Measurements from ENCODE around the gene DEPP1.

The DEPP1 gene

DNA sequence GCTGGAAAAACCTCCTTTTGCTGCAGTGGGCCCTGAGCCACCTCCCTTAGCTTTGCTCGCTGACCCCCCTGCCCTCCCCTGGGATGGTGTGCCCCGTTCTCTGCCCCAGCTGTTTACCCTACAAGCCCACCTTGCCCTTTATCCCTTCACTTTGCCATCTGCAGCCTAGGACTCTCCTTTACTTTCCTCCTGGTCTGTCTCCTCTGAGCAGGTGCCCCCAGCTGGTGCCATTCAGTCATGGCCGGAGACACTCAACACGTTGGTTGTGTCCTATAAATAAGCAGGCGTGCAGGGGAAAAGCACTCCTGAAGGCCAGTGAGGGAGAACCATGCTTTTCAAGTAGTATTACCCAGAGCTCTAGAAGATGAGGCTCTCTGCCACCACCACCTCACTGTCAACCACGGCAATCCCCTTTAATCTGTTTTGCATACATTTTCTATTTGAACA is 12.9 kb downstream of the DEPP1 start:
- DNase-seq = no peak

DNA sequence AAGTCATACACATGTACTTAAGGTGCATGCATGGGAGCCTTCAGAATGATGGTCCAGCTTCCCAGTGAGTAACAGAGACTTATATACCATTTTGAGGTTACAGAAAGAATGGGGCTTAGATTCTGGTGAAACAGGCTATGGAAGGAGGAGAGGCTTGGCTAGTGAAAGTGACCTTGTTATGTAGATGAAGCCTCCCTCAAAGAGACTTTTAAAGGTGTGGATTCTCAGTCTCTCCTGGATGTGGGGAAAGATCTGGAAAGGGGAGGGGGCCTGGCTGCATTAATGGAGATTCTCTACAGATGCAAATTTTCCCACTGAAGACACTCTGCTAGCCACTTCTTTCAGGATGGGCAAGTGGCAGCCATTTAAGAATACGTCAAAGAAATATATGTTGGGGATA is 13.5 kb downstream of the DEPP1 start:
- no peak for DNase-seq

DNA sequence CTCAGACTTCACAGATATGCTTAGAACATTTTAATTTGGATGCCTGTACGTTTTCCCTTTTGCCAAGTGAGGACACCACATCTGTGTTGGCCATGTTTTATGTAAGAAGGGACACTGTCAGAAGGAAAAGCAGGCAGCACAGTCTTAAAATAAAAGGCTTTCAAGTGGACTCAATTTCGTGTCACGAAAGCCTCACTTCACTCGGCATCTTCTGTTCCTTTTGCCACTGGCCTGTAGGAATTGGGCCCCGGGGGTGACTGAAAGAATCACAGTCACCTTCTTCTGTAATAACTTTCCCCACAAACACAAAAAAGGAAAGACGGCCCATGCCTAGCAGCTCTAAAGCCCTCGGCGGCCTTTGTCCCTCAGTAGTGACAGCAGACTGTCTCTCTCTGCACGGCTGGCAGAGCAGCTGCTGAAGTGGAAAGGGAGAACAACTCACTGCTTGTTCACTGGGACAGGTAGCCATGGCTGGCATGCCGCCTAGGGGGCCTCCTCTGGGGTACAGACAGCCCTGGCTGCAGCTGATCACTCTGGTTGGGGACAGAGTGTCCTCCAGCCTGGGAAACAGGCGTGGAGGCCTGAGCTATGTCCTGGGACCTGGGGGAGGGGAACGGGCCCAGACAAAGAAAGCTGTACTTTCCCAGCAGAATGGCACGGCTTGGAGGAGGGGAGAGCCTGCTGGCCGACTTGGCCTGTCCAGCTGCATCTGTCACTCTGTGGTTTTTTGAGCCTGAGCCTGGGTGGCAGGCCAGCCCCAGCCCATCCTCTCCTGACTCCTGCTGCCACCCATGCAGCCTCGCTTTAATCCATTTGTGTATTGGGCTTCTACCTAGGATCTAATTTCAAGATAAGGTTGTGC is 14.6 kb downstream of the DEPP1 start:
- DNase-seq = no peak

DNA sequence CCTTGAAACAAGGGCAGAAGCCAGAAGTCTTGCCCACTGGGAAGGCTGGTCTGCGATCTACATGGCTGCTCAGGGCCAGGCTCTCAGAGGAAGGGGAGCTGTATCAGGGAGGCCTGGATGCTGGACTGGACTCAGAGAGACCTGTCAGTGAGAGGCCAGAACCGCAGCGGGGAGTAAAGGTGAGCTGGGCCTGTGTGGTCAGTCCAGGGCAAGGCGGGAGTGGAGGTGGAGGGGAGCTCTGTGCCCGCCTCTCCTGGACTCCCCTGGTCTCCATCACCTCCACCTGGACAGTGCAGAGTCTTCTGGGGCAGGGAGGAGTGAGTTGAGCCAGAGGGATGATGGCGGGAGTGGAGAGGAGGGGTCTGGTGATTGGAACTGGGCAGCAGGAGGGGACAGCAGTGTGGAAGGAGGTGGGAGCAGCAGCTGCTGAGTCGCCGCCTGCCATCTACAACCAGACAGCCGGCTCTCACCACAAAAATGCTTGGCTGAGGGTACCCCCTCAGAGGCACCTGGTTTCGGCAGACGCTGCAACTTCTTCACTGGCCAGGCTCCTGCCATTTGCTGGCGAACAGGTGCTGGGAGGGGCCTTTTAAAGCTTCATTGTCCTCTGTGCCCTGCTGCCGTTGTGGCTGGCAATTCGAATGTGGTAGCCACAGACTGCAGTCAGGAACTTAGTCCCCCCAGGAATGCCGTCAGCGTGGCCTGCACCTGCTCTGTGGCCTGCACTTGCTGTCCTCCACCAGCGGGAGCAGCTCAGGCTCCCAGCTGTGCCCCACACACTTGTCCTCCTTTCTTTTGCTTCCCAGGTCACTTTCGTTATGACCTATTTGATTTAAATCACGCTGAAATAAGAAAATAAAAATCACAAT is 15.5 kb downstream of the DEPP1 start:
- DNase-seq = no peak

DNA sequence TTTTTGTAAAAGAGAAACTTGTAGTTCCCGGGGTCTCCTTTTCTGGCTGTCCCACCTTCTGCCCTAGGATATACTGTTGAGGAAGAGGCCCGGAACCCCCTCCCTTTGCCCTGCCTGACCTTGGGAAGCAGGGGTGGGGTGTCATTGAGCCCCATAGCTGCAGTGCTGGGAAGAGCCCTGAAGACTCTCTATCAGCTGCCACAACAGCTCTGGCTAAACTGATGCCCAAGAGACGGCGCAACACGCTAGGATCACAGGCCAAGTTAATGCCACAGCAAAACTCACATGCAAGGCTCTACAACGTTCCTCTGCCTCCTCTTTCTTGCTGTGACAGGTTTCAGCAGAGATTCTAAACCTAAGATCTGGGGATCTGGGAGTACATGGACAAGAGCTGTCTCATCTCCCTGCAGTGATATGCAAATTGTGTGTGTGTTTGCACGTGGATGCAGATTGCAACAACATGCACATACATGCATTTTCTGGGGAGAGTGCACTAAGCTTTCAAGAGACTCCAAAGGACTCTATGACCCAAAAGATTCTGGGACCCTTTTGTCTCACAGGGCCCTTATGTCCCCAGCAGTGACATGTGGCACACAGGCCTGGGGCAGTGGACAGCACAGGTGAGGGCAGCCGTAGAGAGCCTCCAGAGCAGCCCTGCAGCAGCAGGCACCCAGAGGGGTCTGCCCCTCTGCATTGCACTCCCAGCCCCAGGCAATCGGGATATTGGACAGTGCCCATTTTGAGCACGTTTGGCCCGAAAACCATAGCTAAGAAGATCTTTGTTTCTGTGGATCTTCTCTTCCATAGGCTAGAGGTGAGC is 16.5 kb downstream of the DEPP1 start:
- no peak for DNase-seq

DNA sequence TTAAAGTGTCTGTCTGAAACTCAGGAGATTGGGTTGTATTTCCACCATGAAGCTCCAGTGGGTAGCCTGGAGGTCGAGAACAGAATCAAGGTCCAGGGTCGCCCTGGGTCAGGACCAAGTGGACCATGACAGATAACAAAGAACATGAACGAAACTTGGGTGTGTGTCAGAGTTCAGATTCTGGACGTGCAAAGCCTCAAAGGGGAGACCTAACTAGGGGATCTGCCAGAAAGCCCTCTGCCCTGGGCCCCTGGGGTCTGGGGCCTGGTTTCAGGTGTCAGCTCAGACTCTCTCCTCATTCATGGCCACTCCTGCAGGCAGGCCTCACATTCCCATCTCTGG is 17.4 kb downstream of the DEPP1 start:
- DNase-seq = no peak

DNA sequence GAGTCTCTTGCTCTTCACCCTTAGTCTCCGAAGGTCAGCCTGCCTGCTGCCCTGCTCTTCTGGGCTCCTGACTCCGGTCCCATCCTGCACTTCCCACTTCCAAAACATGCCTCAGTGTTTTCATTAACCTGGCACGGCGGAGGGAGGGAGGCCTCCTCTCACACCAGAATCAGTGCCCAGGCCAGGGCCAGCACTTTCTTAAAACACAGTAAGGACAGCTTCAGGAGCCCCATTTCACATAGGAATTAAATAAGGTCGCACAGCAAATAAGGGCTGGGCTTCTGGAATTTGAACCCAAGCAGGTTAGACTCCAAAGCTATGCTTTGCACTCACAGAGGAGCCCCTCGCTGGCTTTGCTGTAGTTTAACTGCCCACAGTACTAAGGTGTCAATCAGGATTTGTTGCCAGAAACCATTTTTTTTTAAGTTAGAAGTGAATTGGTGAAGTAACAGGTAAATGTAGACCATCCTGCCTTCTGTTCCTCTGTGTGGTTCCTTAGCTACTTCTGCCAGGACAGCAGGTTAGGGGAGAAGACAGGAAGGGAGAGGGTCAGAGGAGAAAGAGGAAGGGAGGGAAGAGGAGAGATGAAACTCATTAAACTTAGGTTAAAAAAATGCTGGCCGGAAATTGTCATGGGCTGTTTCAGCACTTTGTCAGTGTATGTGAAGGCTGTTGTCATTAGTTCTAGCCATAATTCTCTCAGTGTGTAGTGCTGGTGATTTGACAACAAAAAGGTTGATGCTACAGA is 18.0 kb downstream of the DEPP1 start:
- DNase-seq = no peak

DNA sequence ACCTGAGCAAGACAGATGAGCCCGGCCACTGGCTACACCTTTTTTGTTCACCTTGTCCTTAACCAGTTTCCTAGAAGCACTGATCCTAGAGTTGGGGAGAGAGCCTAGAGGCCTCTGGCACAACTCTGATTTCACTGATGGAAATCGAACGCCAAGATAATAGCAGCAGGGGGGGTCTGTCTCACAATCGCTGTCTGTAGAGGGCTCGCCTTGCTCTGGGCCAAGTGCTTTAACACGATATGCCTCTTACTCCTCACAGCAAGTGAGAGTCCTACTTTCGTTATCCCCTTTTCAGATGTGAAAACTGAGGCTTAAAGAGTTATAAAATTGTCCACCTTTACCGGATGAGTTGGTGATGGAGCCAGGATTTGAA is 18.5 kb downstream of the DEPP1 start:
- no peak for DNase-seq

DNA sequence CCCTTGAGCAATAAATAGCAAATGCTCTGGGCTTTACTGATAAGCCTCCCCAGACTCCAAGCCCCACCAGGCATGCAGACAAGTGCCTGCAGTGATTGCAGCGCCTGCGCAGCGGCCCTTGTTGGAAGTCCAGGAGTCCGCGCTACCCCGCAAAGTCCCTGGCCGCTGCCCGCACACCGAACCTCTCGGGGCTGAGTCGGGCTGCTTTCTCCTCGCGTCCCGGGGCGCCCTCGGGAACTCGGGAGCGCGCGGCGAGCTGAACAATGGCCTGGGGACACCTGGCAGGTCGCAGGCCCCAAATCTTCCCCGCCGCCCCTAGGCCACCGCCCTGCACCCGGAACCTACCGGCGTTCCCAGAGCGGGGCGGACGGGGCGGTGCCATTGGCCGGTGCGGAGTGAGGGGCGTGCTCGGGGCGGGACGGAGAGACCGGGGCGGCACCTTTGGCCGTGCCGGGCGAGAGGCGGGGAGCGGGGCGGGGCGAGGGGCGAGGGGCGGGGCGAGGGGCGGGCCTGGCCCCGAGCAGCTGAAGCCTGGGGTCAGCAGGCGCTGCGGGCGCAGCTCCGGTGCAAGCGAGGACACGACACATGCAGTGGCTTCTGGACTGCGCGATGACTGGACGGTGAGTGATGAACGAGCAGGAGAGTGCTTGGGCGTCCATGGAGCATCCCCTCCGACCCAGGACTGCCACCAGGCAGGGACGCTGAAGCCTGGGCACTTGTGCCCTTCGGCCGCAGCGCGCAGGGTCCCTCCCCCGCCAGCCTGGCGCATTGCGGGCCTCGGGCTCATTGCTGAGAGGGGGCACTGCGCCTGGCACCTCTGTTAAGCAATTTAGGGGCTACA is 19.1 kb downstream of the DEPP1 start, which contains the start of gene RASSF4:
RASSF4 (plus strand) TSS at position 556 of the 841 bp plus-strand sequence. CDS start 10,401 bp downstream, outside the sequence.
- DNase-seq = peak; percentile 92

DNA sequence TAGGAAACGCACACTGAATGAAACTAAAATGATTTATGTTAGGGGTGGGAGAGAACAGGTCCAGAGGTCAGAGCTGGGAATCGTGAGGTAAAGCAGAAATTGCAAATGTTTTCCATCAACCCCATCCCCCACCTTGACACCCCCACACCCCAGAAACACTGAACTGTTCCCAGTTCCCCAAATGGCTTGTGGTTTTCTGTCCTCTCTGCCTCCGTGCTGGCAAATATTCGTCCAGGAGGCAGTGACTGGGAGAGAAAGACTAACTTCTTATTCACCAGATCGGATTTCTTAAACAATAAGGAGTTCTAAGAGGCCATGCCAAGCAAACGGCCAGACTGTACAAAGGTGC is 19.7 kb downstream of the DEPP1 start:
- no peak for DNase-seq

DNA sequence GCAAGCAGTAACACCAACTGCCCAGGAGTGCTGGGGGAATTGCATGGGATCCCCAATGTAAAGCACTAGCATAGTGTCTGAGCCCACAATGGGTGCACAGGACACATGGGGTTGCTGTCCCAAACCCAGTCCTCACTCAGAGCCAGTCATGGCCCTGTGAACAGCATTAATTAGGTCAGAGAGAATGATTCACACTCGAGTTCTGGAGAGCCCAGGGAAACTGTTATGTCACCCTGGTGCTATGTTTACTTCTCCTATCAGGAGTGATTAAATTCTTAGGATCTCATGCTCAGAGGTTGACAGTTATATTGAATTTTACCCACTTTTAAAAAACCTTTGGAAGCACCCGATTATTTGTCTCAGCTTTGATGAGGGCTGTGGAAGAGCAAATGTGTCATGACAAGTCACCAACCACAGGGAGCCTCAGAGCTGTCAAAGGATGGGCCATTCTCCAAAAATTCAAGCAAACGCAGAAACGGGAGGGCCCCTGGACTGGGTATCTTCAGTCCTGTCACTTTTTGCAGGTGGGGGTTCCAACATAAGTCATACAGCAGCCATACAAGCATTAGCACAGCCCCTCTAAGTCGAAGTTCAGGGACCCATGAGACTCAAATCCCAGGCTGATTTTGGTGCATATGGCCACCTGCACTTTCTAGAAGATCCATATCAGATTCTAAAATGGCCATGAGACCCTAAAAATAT is 20.3 kb downstream of the DEPP1 start:
- DNase-seq = no peak

DNA sequence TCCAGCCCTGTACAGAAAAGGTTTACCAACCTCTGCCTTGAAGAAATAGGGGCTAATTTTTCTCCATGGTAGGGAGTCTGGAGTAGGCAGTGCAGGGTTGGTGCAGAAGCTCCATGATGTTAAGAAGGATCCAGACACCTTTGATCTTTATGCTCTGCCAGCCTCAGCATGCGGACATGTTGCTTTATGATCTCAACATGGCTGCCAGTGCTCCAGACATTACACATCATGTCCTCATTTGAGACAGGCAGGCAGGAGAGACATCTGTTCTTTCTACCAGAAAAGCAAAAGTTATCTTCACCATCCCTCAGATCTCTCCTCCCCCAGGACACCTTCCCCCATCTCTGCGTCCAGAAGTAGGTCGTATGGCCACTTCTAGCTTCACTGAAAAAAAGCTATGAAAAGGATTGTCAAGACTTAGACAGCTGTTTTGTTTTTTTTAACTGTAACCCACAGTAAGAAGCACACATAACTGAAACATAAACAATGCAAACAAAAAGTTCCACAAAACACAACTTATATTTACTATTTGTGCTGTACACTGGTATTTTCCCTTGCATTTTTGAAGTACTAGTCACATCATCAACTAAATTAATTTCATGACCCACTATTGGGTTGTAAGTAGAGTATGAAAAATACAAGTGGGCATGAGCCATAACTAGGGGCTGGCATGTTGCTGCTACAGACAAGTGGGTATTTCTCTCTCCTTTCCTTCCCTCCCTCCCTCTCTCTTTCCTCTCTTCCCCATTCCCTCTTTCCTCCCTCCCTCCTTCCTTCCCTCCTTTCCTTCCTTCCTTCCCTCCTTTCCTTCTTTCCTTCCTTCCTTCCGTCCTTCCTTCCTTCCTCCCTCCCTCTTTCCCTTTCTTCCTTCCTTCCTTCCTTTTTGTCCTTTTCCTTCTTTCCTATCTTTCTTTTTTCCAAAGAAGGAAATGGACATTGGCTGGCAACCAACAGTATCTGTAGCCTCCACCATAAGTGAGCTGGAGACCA is 21.6 kb downstream of the DEPP1 start:
- DNase-seq = no peak

DNA sequence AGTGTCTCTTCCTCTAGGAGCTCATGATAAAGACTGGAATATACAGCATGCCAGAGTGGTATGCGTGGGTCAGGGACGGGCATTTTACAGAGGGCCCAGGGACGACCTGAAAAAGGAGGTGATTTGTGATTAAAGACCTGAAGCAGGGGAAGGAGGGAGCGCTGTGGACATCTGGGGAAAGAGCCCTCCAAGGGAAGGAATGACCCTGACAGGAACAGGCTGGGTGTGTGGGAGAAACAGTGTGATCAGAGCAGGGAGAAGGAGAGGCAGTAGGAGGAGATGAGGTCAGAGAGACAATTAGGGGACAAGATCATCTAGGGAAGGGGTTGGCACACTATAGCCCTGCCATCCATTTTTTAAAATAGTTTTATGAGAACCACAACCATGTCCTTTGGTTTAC is 22.4 kb downstream of the DEPP1 start:
- DNase-seq = no peak

DNA sequence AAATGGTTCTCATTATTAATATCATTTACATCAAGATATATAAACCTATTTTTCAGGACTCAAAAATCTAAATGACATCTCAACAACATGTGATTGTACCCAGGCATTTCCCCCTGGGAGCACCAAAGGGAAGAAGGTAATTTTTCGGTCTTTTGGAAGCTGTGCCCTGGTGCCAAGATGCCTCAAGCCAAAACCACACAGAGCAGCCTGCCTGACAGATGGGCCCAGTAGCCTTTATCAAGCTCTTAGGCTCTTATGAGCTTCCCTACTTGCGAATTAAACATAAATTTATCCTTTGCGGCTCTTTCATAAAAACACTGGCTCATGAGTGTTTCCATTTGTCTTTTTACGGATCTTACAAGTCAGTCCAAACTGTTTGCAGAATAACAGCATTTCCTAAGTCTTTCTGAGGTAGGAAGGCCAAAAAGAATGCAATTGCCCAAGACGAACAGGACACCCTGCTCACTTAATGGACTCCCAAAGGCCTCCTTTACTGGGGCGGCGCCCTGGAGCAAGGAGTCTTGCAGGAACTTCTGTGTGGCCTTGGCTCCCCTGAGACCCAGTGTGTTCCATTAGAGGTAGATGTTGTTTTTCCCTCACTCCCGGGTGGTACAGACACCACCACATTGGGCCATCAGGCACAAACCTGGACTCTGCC is 23.1 kb downstream of the DEPP1 start:
- DNase-seq = no peak

DNA sequence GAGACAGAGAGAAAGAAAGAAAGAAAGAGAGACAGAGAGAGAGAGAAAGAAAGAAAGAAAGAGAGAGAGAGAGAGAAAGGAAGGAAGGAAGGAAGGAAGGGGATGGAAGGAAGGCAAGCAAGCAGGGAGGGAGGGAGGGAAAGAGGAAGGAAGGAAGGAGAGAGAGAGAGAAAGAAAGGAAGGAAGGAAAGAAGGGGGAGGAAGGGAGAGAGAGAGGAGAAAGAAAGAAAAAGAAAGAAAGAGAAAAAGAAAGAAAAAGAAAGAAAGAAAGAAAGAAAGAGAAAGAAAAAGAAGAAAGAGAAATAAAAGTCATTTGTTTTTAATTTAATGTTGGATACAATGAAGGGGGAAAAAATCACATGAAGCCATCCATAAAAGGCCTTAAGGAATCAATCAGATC is 23.6 kb downstream of the DEPP1 start:
- DNase-seq = no peak

DNA sequence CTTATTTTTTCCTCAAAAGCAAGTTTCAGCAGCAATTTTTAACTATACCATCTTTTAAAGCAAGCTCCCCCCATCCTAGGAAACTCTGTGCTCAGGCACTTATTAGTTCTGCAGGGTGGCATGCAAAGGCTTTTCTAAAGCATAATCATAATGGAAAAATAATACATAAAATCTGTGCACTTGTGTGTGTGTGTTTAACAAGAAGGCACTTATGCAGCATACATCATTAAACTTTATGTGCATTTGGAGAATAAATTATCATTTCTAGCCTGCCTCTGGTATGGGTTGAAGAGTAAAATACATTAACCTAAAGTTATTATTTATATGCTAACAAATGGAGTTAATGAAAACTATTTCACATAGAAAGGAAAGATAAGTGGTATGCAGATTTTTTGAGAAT is 24.6 kb downstream of the DEPP1 start:
- no peak for DNase-seq

DNA sequence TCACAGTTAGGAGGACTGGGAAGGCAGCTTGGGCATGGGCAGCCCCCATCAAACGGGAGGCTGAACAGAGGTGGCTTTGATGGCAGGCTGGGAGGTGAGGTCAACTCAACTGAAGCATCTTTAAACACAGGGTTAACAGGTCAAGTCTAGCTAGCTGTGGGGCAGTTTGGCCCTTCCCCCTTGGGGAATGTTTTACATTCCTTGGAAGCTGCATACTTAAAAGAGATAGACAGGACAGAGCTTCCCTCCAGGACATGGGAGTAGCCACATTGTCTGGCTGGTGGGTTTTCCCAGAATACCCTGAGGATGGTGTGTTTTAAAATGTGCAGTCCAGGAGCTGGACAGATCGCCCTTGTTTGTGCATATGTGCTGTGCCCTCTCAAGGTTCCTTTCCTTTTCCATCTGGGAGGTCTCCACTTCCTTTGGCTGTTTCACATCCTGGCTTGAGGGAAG is 25.8 kb downstream of the DEPP1 start:
- no peak for DNase-seq

DNA sequence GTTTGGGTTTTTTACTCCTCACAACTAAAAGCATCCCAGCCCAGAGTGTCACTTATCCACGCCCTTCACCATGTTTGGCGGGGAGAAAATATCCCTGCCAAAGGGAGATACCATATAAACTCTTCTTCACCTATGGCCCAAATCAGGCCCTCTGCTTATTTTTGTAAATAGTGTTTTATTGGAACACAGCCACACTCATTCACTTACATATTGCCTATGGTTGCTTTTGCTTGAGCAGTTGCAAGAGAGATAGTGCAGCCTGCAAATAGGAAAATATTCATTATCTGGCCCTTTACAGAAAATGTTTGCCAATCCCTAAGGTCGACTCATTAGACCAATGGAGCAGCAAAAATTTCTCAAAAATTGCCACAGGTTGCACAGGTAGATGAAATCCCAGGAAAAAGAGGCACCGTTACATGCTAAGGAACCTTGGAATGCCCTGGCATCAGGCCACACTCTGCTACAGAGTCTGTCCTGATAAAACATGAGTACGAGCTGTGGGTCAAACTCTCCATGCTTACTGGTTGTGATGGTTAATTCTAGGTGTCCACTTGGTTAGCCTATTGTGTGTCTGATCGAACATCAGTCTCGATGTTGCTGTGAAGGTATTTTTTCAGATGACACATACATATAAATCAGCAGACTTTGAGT is 26.9 kb downstream of the DEPP1 start:
- no peak for DNase-seq

Data from activated T-cell treated with anti-CD3 and anti-CD28 coated beads, Interleukin-2, amount 50 U/mL, for 1 hour (primary cell).